IMR-90 (cell line): ENCODE data around the gene MARCHF9. TPM values are rescaled to one million over a fixed set of nuclear protein-coding genes. Genes with fewer than 3 reads are reported as not detected.

Experiments
- ATAC-seq: fragments of 200-7000 bp; cut with Tn5 transposase; 2 replicates; pipeline ENCODE4 v1.9.1; 2020; ENCODE audit warnings: low read depth, mild to moderate bottlenecking, moderate library complexity
- BruUV-seq: library from RNA; stranded (reverse); fragments of 400-500 nt; replicated peaks from 2 replicates; lab custom pipeline; 2021; lab: Mats Ljungman, UMichigan
- CTCF ChIA-PET: fragments of 300-600 bp; formaldehyde crosslinking; extraction: SDS; loops from one replicate; lab custom pipeline; 2021; ENCODE audit warnings: antibody characterized with exemption; lab: Yijun Ruan, JAX
- POLR2A ChIA-PET: fragments of 300-600 bp; sonication (Branson Sonifier 250); formaldehyde crosslinking; loops from one replicate; lab custom pipeline; 2022; ENCODE audit warnings: antibody characterized with exemption; ENCODE audit not compliant: unreplicated experiment; lab: Charles Lee
- DNase-seq: peaks from one replicate; pipeline ENCODE4 v3.0.0; 2013
- H2AFZ ChIP-seq: replicated peaks from 2 replicates; pipeline ENCODE3; 2013; ENCODE audit warnings: low read length, mild to moderate bottlenecking; ENCODE audit not compliant: poor library complexity
- H2AK5ac ChIP-seq: 2 replicates; pipeline ENCODE4 v1.6.1; 2013; ENCODE audit warnings: low read depth, low read length, inconsistent platforms
- H2AK9ac ChIP-seq: replicated peaks from 2 replicates; pipeline ENCODE3; 2013; ENCODE audit warnings: mild to moderate bottlenecking, low read depth, low read length, moderate library complexity; ENCODE audit not compliant: poor library complexity
- H2BK120ac ChIP-seq: 2 replicates; pipeline ENCODE4 v1.6.1; 2013; ENCODE audit warnings: low read depth, low read length, inconsistent platforms
- H2BK15ac ChIP-seq: 3 replicates; pipeline ENCODE4 v1.6.1; 2013; ENCODE audit warnings: low read depth, low read length, inconsistent platforms
- H2BK20ac ChIP-seq: 2 replicates; pipeline ENCODE4 v1.6.1; 2013; ENCODE audit warnings: low read depth, mild to moderate bottlenecking, inconsistent platforms, low read length, moderate library complexity
- H2BK5ac ChIP-seq: 2 replicates; pipeline ENCODE4 v1.6.1; 2013; ENCODE audit warnings: mild to moderate bottlenecking, low read depth, low read length, inconsistent platforms; ENCODE audit not compliant: poor library complexity, severe bottlenecking
- H3K14ac ChIP-seq: replicated peaks from 2 replicates; pipeline ENCODE4 v1.6.1; 2013; ENCODE audit warnings: low read depth, low read length, inconsistent platforms
- H3K18ac ChIP-seq: 2 replicates; pipeline ENCODE4 v1.6.1; 2013; ENCODE audit warnings: low read depth, low read length, control low read depth
- H3K23ac ChIP-seq: 2 replicates; pipeline ENCODE4 v1.6.1; 2013; ENCODE audit warnings: low read depth, low read length, inconsistent platforms
- H3K27ac ChIP-seq: 2 replicates; pipeline ENCODE4 v1.5.1; 2013; ENCODE audit warnings: mild to moderate bottlenecking, control low read depth, low read length; ENCODE audit not compliant: insufficient read depth
- H3K27me3 ChIP-seq: 2 replicates; pipeline ENCODE4 v1.6.1; 2013; ENCODE audit warnings: low read length; ENCODE audit not compliant: control insufficient read depth, insufficient read depth
- H3K36me3 ChIP-seq: 2 replicates; pipeline ENCODE4 v1.6.1; 2013; ENCODE audit warnings: low read length, mixed read lengths; ENCODE audit not compliant: control insufficient read depth, insufficient read depth
- H3K4ac ChIP-seq: 2 replicates; pipeline ENCODE4 v1.6.1; 2013; ENCODE audit warnings: low read depth, low read length, inconsistent platforms
- H3K4me1 ChIP-seq: 2 replicates; pipeline ENCODE4 v1.6.1; 2013; ENCODE audit warnings: low read length, mixed read lengths; ENCODE audit not compliant: control insufficient read depth, insufficient read depth
- H3K4me2 ChIP-seq: 2 replicates; pipeline ENCODE4 v1.6.1; 2013; ENCODE audit warnings: low read depth, mild to moderate bottlenecking, control low read depth, low read length, moderate library complexity
- H3K4me3 ChIP-seq: 2 replicates; pipeline ENCODE4 v1.5.1; 2013; ENCODE audit warnings: low read depth, mild to moderate bottlenecking, control low read depth, low read length, moderate library complexity; ENCODE audit not compliant: insufficient read depth
- H3K56ac ChIP-seq: 2 replicates; pipeline ENCODE4 v1.6.1; 2013; ENCODE audit warnings: low read length, inconsistent platforms; ENCODE audit not compliant: insufficient read depth; ENCODE audit errors: extremely low read depth
- H3K79me1 ChIP-seq, 2 experiments: 2 replicates each; pipeline ENCODE4 v1.6.1; 2013; ENCODE audit warnings: low read length in 2 of 2, inconsistent platforms in 1 of 2, low read depth in 1 of 2
- H3K9ac ChIP-seq: 2 replicates; pipeline ENCODE4 v1.6.1; 2013; ENCODE audit warnings: low read depth, low read length, control low read depth
- H3K9me1 ChIP-seq: 2 replicates; pipeline ENCODE4 v1.6.1; 2013; ENCODE audit warnings: low read length, inconsistent platforms; ENCODE audit not compliant: insufficient read depth
- H3K9me3 ChIP-seq: 2 replicates; pipeline ENCODE4 v1.6.1; 2013; ENCODE audit warnings: low read length; ENCODE audit not compliant: control insufficient read depth, insufficient read depth
- H4K20me1 ChIP-seq: 2 replicates; pipeline ENCODE4 v1.6.1; 2013; ENCODE audit warnings: low read length, inconsistent platforms; ENCODE audit not compliant: insufficient read depth
- H4K5ac ChIP-seq: 2 replicates; pipeline ENCODE4 v1.6.1; 2013; ENCODE audit warnings: mild to moderate bottlenecking, low read depth, low read length, control low read depth
- H4K8ac ChIP-seq, 2 experiments: 2 replicates each; pipeline ENCODE4 v1.6.1; 2013; ENCODE audit warnings: low read depth in 2 of 2, low read length in 2 of 2, control low read depth in 1 of 2, inconsistent platforms in 1 of 2
- H4K91ac ChIP-seq: 2 replicates; pipeline ENCODE4 v1.6.1; 2013; ENCODE audit warnings: low read depth, low read length, inconsistent platforms; ENCODE audit not compliant: insufficient read depth
- BHLHE40 ChIP-seq: fragments of 150-350 bp; IDR thresholded peaks from 2 replicates; pipeline ENCODE4 v1.6.1; 2016; ENCODE audit warnings: mild to moderate bottlenecking, low read depth, low read length
- MAZ ChIP-seq: IDR thresholded peaks from 2 replicates; pipeline ENCODE4 v1.6.1; 2012; ENCODE audit warnings: low read depth, mild to moderate bottlenecking, low read length, improper control_type of control experiment, moderate library complexity, borderline replicate concordance
- NFE2L2 ChIP-seq: fragments of 150-350 bp; IDR thresholded peaks from 2 replicates; pipeline ENCODE4 v1.6.1; 2016; ENCODE audit warnings: low read depth, mild to moderate bottlenecking, low read length
- RAD21 ChIP-seq: IDR thresholded peaks from 2 replicates; pipeline ENCODE4 v1.6.1; 2012; ENCODE audit warnings: low read length, improper control_type of control experiment
- WGBS, 2 experiments: methylation state at CpG; one replicate each; pipeline versions ENCODE4 v1.1.5 to v1.1.7; 2013; ENCODE audit warnings: missing lambda C conversion rate in 2 of 2; ENCODE audit not compliant: insufficient read length in 1 of 2; ENCODE audit errors: extremely low coverage in 2 of 2; 5-methylcytosine and 5-hydroxymethylcytosine counted together
- dilution Hi-C: fragments of 300-500 bp; cut with HindIII; formaldehyde crosslinking; loops from one replicate; pipeline ENCODE4 v1.14.3; 2018; ENCODE audit warnings: low sequenced_read_pairs; ENCODE audit not compliant: unreplicated experiment
- in situ Hi-C: fragments of 300-500 bp; cut with MboI; formaldehyde crosslinking; loops from 3 replicates; pipeline ENCODE4 v1.14.3; 2019; ENCODE audit warnings: low sequenced_read_pairs, inconsistent platforms, mixed read lengths
- intact Hi-C: fragments of 100-400 bp; cut with micrococcal nuclease; formaldehyde crosslinking; loops from 2 replicates; pipeline ENCODE4 v1.10.0; 2022
- polyA plus RNA-seq, 3 experiments: library from polyadenylated mRNA; depleted of rRNA; stranded (reverse); fragments of >200 nt; gene quantifications; 2 replicates each; pipeline ENCODE4 v1.2.3, GENCODE V29; 2012; ENCODE audit warnings: low replicate concordance in 1 of 3
- total RNA-seq: library from RNA; depleted of rRNA; stranded (reverse); fragments of >200 nt; gene quantifications from 2 replicates; pipeline ENCODE4 v1.2.3, GENCODE V29; 2012
- TF ChIP-seq, protein P1 (sequence below): conservative IDR thresholded peaks from 2 replicates; pipeline ENCODE4 v1.5.1; 2012; ENCODE audit warnings: mild to moderate bottlenecking, low read depth, low read length, improper control_type of control experiment

MARCHF9 gene
- total and polyA plus RNA-seq, 2 of the 4 experiments (the other 2 are of a cell fraction): 1.1 to 5.4 TPM

DNA sequence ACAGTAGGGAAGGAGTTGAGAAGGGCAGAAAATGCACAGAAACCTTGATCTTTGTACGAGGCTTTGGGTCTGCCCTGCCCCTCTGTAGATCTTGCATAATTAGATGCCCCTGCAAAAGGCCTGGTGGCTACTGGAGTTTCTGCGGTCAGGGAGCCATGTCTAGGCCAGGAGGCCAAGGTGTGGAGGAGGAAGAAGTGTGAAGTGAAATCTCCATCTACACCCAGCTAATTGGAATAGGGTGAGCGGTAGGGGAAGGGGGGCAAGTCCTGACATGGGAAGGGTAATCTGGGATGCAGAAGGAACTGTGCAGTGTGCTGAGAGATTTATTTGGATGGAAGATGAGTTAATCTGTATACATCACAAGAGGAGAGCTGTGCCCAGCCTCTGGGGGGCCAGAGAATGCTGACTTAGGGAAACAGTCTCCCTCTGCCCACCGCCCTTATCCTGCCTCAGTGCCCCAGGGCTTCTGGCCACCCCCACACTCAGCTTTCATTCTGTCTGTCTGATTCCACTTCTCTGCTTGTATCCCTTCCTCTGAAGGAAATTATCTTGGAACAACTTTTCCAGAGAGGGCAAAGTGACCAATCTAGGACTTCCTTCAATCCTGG, 6.6 kb downstream of the MARCHF9 start:
- H2BK20ac ChIP-seq: no peak overlapping the region
- no peak overlapping the region for H2AK5ac ChIP-seq
- H2BK15ac ChIP-seq: no peak overlapping the region
- TF ChIP-seq NFE2L2: no peak
- TF ChIP-seq, protein P1, sequence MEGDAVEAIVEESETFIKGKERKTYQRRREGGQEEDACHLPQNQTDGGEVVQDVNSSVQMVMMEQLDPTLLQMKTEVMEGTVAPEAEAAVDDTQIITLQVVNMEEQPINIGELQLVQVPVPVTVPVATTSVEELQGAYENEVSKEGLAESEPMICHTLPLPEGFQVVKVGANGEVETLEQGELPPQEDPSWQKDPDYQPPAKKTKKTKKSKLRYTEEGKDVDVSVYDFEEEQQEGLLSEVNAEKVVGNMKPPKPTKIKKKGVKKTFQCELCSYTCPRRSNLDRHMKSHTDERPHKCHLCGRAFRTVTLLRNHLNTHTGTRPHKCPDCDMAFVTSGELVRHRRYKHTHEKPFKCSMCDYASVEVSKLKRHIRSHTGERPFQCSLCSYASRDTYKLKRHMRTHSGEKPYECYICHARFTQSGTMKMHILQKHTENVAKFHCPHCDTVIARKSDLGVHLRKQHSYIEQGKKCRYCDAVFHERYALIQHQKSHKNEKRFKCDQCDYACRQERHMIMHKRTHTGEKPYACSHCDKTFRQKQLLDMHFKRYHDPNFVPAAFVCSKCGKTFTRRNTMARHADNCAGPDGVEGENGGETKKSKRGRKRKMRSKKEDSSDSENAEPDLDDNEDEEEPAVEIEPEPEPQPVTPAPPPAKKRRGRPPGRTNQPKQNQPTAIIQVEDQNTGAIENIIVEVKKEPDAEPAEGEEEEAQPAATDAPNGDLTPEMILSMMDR: no peak
- TF ChIP-seq MAZ: no peak
- no peak for TF ChIP-seq RAD21
- TF ChIP-seq BHLHE40: no peak
- BruUV-seq: no TSS peak
- no peak overlapping the region for H4K91ac ChIP-seq
- H3K27me3 ChIP-seq: peaks cover 36% of the 10 kb centered on the region
- no peak for DNase-seq
- H3K23ac ChIP-seq: no peak overlapping the region
- H3K9ac ChIP-seq: no peak overlapping the region
- H2BK120ac ChIP-seq: no peak overlapping the region
- in situ Hi-C loops (no loop called here), intact Hi-C loops (no loop called here), dilution Hi-C loops (no loop called here)
- CTCF ChIA-PET: no interaction called here
- no peak overlapping the region for H3K4me2 ChIP-seq
- no peak overlapping the region for H3K14ac ChIP-seq
- no peak overlapping the region for H4K5ac ChIP-seq
- no peak overlapping the region for H3K4ac ChIP-seq
- peaks cover 9% of the 10 kb centered on the region for H3K36me3 ChIP-seq
- peaks cover 2% of the 10 kb centered on the region; the same call in 1 of the 2 replicates for H3K9me3 ChIP-seq
- no peak overlapping the region for H4K8ac ChIP-seq
- H3K27ac ChIP-seq: no peak overlapping the region
- H3K4me1 ChIP-seq: peaks cover 4% of the 10 kb centered on the region; the same call in 1 of the 2 replicates
- no peak overlapping the region for H2AFZ ChIP-seq
- POLR2A ChIA-PET: no interaction called here
- WGBS, 2 experiments: no CpG with 5 or more reads among the region's 4 CpGs
- no peak overlapping the region for H3K56ac ChIP-seq
- no peak overlapping the region for H2BK5ac ChIP-seq
- no peak overlapping the region for H3K18ac ChIP-seq
- ATAC-seq: no peak
- no peaks in the 10 kb centered on the region; the same call in 1 of the 2 replicates for H4K20me1 ChIP-seq
- no peak overlapping the region for H3K4me3 ChIP-seq
- 0 out of 2 replicates have a peak, but pooled peaks cover 3% of the 10 kb centered on the region for H3K9me1 ChIP-seq
- no peak overlapping the region for H2AK9ac ChIP-seq
- no peaks in the 10 kb centered on the region for H3K79me1 ChIP-seq
